A549 (cell line): ENCODE measurements around the gene CKAP2L. TPM values are rescaled to one million over a fixed set of nuclear protein-coding genes. Genes with fewer than 3 reads are reported as not detected.

ENCODE experiments used
- ATAC-seq, 2 experiments: fragments of 200-7000 bp in 1 of 2; fragments of >200 bp in 1 of 2; cut with Nextera tagmentation in 1 of 2; cut with Tn5 transposase in 1 of 2; 3 replicates each; pipeline versions ENCODE4 v1.8.0 to v1.9.1; 2018 to 2020; ENCODE audit warnings: mild to moderate bottlenecking in 1 of 2, moderate library complexity in 1 of 2
- CTCF ChIA-PET: fragments of 300-600 bp; sonication (Branson Sonifier 250); formaldehyde crosslinking; extraction: SDS; loops from one replicate; lab custom pipeline; 2021; ENCODE audit warnings: antibody characterized with exemption, inconsistent platforms; lab: Yijun Ruan, JAX
- POLR2A ChIA-PET: fragments of 350-600 bp; formaldehyde crosslinking; extraction: SDS; loops from one replicate; lab custom pipeline; 2021; ENCODE audit warnings: antibody characterized with exemption, inconsistent platforms; lab: Yijun Ruan, JAX
- DNase-seq, 2 experiments: peaks; one replicate each; pipeline versions ENCODE4 v3.0.0 to v3.0.0-alpha.2; 2011 to 2016; ENCODE audit warnings: low read depth in 1 of 2, low spot score in 1 of 2
- FAIRE-seq: peaks from 2 replicates; lab custom pipeline; 2011; peaks lifted over from hg19 to GRCh38; lab: Jason Lieb, UNC
- H3K27ac ChIP-seq, 2 experiments: fragments of >200 bp; sonication (Bioruptor Twin); formaldehyde crosslinking; 3 replicates each; pipeline ENCODE4 v1.5.1; 2016 to 2017
- H3K4me1 ChIP-seq: fragments of >200 bp; sonication (Bioruptor Twin); formaldehyde crosslinking; 3 replicates; pipeline ENCODE4 v1.6.1; 2016
- H3K4me2 ChIP-seq: fragments of >200 bp; sonication (Bioruptor Twin); formaldehyde crosslinking; 3 replicates; pipeline ENCODE4 v1.6.1; 2016
- H3K4me3 ChIP-seq: fragments of >200 bp; sonication (Bioruptor Twin); formaldehyde crosslinking; 3 replicates; pipeline ENCODE4 v1.5.1; 2016
- H3K9me3 ChIP-seq: fragments of >200 bp; sonication (Bioruptor Twin); formaldehyde crosslinking; 3 replicates; pipeline ENCODE4 v1.6.1; 2016
- BCL3 ChIP-seq: fragments of >200 bp; sonication (Bioruptor Twin); formaldehyde crosslinking; IDR thresholded peaks from 3 replicates; pipeline ENCODE4 v1.6.1; 2016
- CBX8 ChIP-seq: fragments of 200-600 bp; sonication (generic); IDR thresholded peaks from 2 replicates; pipeline ENCODE4 v1.6.1; 2016
- CHD4 ChIP-seq: fragments of 200-600 bp; sonication (generic); IDR thresholded peaks from 2 replicates; pipeline ENCODE4 v1.6.1; 2016; ENCODE audit warnings: antibody characterized with exemption, mild to moderate bottlenecking, borderline replicate concordance
- ELK1 ChIP-seq: fragments of 150-350 bp; IDR thresholded peaks from 2 replicates; pipeline ENCODE4 v1.6.1; 2014; ENCODE audit warnings: low read depth, mild to moderate bottlenecking, low read length
- FOSL2 ChIP-seq, 2 experiments: fragments of 450-650 bp in 1 of 2; fragments of >200 bp in 1 of 2; sonication (Bioruptor Twin) in 1 of 2; formaldehyde crosslinking; IDR thresholded peaks; 2 replicates each; pipeline versions ENCODE4 v1.5.0 to v1.6.1; 2016 to 2020; ENCODE audit warnings: mild to moderate bottlenecking in 1 of 2, moderate library complexity in 1 of 2
- HES2 ChIP-seq: fragments of >200 bp; sonication (Bioruptor Twin); formaldehyde crosslinking; IDR thresholded peaks from 2 replicates; pipeline ENCODE4 v1.6.1; 2016
- HMGXB4 ChIP-seq: fragments of 250-450 bp; sonication (Bioruptor Pico); IDR thresholded peaks from 2 replicates; pipeline ENCODE4 v1.5.0; 2021; ENCODE audit warnings: mild to moderate bottlenecking, moderate library complexity, borderline replicate concordance
- JUNB ChIP-seq: fragments of >200 bp; sonication (Bioruptor Twin); formaldehyde crosslinking; IDR thresholded peaks from 2 replicates; pipeline ENCODE4 v1.6.1; 2016
- MAFK ChIP-seq: fragments of 450-650 bp; IDR thresholded peaks from 2 replicates; pipeline ENCODE4 v1.6.1; 2014; ENCODE audit not compliant: partially characterized antibody
- MYC ChIP-seq: IDR thresholded peaks from 2 replicates; pipeline ENCODE4 v1.6.1; 2012; ENCODE audit warnings: mild to moderate bottlenecking, inconsistent platforms, low read length, improper control_type of control experiment, borderline replicate concordance
- NPAS2 ChIP-seq: fragments of 250-450 bp; sonication (Bioruptor Pico); IDR thresholded peaks from 2 replicates; pipeline ENCODE4 v1.8.0; 2022; ENCODE audit warnings: mild to moderate bottlenecking, moderate library complexity, borderline replicate concordance
- ZFP36 ChIP-seq: fragments of 450-650 bp; IDR thresholded peaks from 2 replicates; pipeline ENCODE4 v1.6.1; 2014; ENCODE audit warnings: borderline replicate concordance; ENCODE audit not compliant: partially characterized antibody
- ZNF302 ChIP-seq: fragments of 250-450 bp; sonication (Bioruptor Pico); IDR thresholded peaks from 2 replicates; pipeline ENCODE4 v1.9.0; 2021; ENCODE audit warnings: inconsistent platforms, mild to moderate bottlenecking, moderate library complexity
- WGBS: methylation state at CpG from one replicate; pipeline ENCODE4 v1.1.6; 2017; ENCODE audit errors: missing lambda C conversion rate; 5-methylcytosine and 5-hydroxymethylcytosine counted together
- polyA plus RNA-seq, 4 experiments: library from polyadenylated mRNA; depleted of rRNA in 3 of 4; stranded (reverse); fragments of >200 nt; fragmentation: RNase III in 1 of 4; extraction: RNeasy Plus Mini Kit Qiagen cat#74134 plus additional on column Dnase treatment in 1 of 4; gene quantifications; 2 replicates in 3 of 4; 3 replicates in 1 of 4; pipeline ENCODE4 v1.2.3, GENCODE V29; 2011 to 2017

CKAP2L gene
- polyA plus RNA-seq, 2 of the 4 experiments (the other 2 are of a cell fraction): 14.0 to 15.9 TPM

- no peak for TF ChIP-seq HMGXB4 (CRISPR knock-in tag)
- TF ChIP-seq FOSL2 (IDR thresholded peaks at IDR 0.05): no peak
- no peak for TF ChIP-seq FOSL2 (CRISPR knock-in tag; IDR thresholded peaks at IDR 0.05)
- TF ChIP-seq CHD4: no peak
- no peak for TF ChIP-seq HES2
- no peak for TF ChIP-seq MAFK
- no peak for TF ChIP-seq ELK1
These were observed 51.4 kb downstream of the CKAP2L start (continued) for GRCh38 chr2:112712903-112713584.

GRCh38 chr2:112712465-112712864 is 51.9 kb downstream of the CKAP2L start:
- 80% methylated on average over 3 of the region's 3 CpGs for WGBS
- no peak overlapping the region for H3K27ac ChIP-seq
- ATAC-seq (no peak), FAIRE-seq (no peak), DNase-seq (no peak)
- TF ChIP-seq CBX8 (no peak), JUNB (no peak), NPAS2 (no peak), ZNF302 (CRISPR knock-in tag) (no peak)
- peaks cover 17% of the 10 kb centered on the region for H3K4me1 ChIP-seq
- no peaks in the 10 kb centered on the region for H3K9me3 ChIP-seq
- ChIA-PET POLR2A (no interaction called here), CTCF (interaction anchor here (0.9 to 2.9 kb wide), 5 partner anchors 14 to 113 kb away, joined by 3 to 31 read pairs (median 6); no protein-coding TSS in a partner anchor)
- no peak overlapping the region for H3K4me2 ChIP-seq
- no peak overlapping the region for H3K4me3 ChIP-seq

- Histone ChIP-seq H3K27ac (no peak overlapping the region), H3K4me1 (peaks cover 17% of the 10 kb centered on the region), H3K9me3 (no peaks in the 10 kb centered on the region)
- ChIA-PET POLR2A (no interaction called here), CTCF (interaction anchor here (1.4 to 2.9 kb wide), 3 partner anchors 15 to 111 kb away, joined by 4 to 31 read pairs (median 6); no protein-coding TSS in a partner anchor)
- no peak for FAIRE-seq
- ATAC-seq: no peak
- DNase-seq: no peak
- WGBS: 76% methylated on average over 9 of the region's 9 CpGs
- TF ChIP-seq ZFP36 (no peak), MYC (no peak), BCL3 (no peak)
- TF ChIP-seq, all 56 proteins: peak for 0
- Histone ChIP-seq H3K4me3 (no peak overlapping the region), H3K4me2 (no peak overlapping the region)
These were observed 53.3 kb downstream of the CKAP2L start for GRCh38 chr2:112710956-112711750.
